A549 (cell line): Measurements from ENCODE around the gene CLEC16A. TPM values are rescaled to one million over a fixed set of nuclear protein-coding genes. Genes with fewer than 3 reads are reported as not detected.

Experiments
- ATAC-seq, 2 experiments: fragments of 200-7000 bp in 1 of 2; fragments of >200 bp in 1 of 2; cut with Nextera tagmentation in 1 of 2; cut with Tn5 transposase in 1 of 2; 3 replicates each; pipeline versions ENCODE4 v1.8.0 to v1.9.1; 2018 to 2020; ENCODE audit warnings: mild to moderate bottlenecking in 1 of 2, moderate library complexity in 1 of 2
- CTCF ChIA-PET: fragments of 300-600 bp; sonication (Branson Sonifier 250); formaldehyde crosslinking; extraction: SDS; loops from one replicate; lab custom pipeline; 2021; ENCODE audit warnings: antibody characterized with exemption, inconsistent platforms; lab: Yijun Ruan, JAX
- POLR2A ChIA-PET: fragments of 350-600 bp; formaldehyde crosslinking; extraction: SDS; loops from one replicate; lab custom pipeline; 2021; ENCODE audit warnings: antibody characterized with exemption, inconsistent platforms; lab: Yijun Ruan, JAX
- DNase-seq, 2 experiments: peaks; one replicate each; pipeline versions ENCODE4 v3.0.0 to v3.0.0-alpha.2; 2011 to 2016; ENCODE audit warnings: low read depth in 1 of 2, low spot score in 1 of 2
- FAIRE-seq: peaks from 2 replicates; lab custom pipeline; 2011; peaks lifted over from hg19 to GRCh38; lab: Jason Lieb, UNC
- H3K27ac ChIP-seq, 2 experiments: fragments of >200 bp; sonication (Bioruptor Twin); formaldehyde crosslinking; 3 replicates each; pipeline ENCODE4 v1.5.1; 2016 to 2017
- H3K4me1 ChIP-seq: fragments of >200 bp; sonication (Bioruptor Twin); formaldehyde crosslinking; 3 replicates; pipeline ENCODE4 v1.6.1; 2016
- H3K4me2 ChIP-seq: fragments of >200 bp; sonication (Bioruptor Twin); formaldehyde crosslinking; 3 replicates; pipeline ENCODE4 v1.6.1; 2016
- H3K4me3 ChIP-seq: fragments of >200 bp; sonication (Bioruptor Twin); formaldehyde crosslinking; 3 replicates; pipeline ENCODE4 v1.5.1; 2016
- H3K9me3 ChIP-seq: fragments of >200 bp; sonication (Bioruptor Twin); formaldehyde crosslinking; 3 replicates; pipeline ENCODE4 v1.6.1; 2016
- CBX8 ChIP-seq: fragments of 200-600 bp; sonication (generic); IDR thresholded peaks from 2 replicates; pipeline ENCODE4 v1.6.1; 2016
- CHD2 ChIP-seq: fragments of 150-350 bp; IDR thresholded peaks from 2 replicates; pipeline ENCODE4 v1.6.1; 2014; ENCODE audit warnings: low read length; ENCODE audit not compliant: partially characterized antibody
- E2F6 ChIP-seq: IDR thresholded peaks from 2 replicates; pipeline ENCODE4 v1.6.1; 2012; ENCODE audit warnings: low read depth, borderline replicate concordance
- EHF ChIP-seq: fragments of 250-450 bp; sonication (Bioruptor Pico); IDR thresholded peaks from 2 replicates; pipeline ENCODE4 v1.5.0; 2020; ENCODE audit warnings: mild to moderate bottlenecking
- EP300 ChIP-seq, 2 experiments: fragments of >200 bp; sonication (Bioruptor Twin); formaldehyde crosslinking; IDR thresholded peaks; 2 replicates in 1 of 2; 3 replicates in 1 of 2; pipeline ENCODE4 v1.6.1; 2016 to 2017
- FOSL2 ChIP-seq, 2 experiments: fragments of 450-650 bp in 1 of 2; fragments of >200 bp in 1 of 2; sonication (Bioruptor Twin) in 1 of 2; formaldehyde crosslinking; IDR thresholded peaks; 2 replicates each; pipeline versions ENCODE4 v1.5.0 to v1.6.1; 2016 to 2020; ENCODE audit warnings: mild to moderate bottlenecking in 1 of 2, moderate library complexity in 1 of 2
- FOXS1 ChIP-seq: fragments of 250-450 bp; sonication (Bioruptor Pico); IDR thresholded peaks from 2 replicates; pipeline ENCODE4 v1.5.0; 2020; ENCODE audit warnings: mild to moderate bottlenecking, moderate library complexity
- GATA3 ChIP-seq: IDR thresholded peaks from 2 replicates; pipeline ENCODE4 v1.6.1; 2012; ENCODE audit warnings: borderline replicate concordance
- HES2 ChIP-seq: fragments of >200 bp; sonication (Bioruptor Twin); formaldehyde crosslinking; IDR thresholded peaks from 2 replicates; pipeline ENCODE4 v1.6.1; 2016
- HEYL ChIP-seq: fragments of 250-450 bp; sonication (Bioruptor Pico); IDR thresholded peaks from 2 replicates; pipeline ENCODE4 v1.8.0; 2021; ENCODE audit warnings: mild to moderate bottlenecking, moderate library complexity
- KDM1A ChIP-seq: fragments of 200-600 bp; sonication (generic); IDR thresholded peaks from 2 replicates; pipeline ENCODE4 v1.6.1; 2016; ENCODE audit warnings: low read depth, mild to moderate bottlenecking
- NR3C1 ChIP-seq: fragments of >200 bp; sonication (Bioruptor Twin); formaldehyde crosslinking; IDR thresholded peaks from 3 replicates; pipeline ENCODE4 v1.6.1; 2017
- POLR2AphosphoS2 ChIP-seq: conservative IDR thresholded peaks from 2 replicates; pipeline ENCODE4 v1.6.1; 2012; ENCODE audit warnings: low read length, improper control_type of control experiment, inconsistent platforms
- RCOR1 ChIP-seq: fragments of 150-350 bp; IDR thresholded peaks from 2 replicates; pipeline ENCODE4 v1.6.1; 2014; ENCODE audit warnings: antibody characterized with exemption, low read length, low read depth
- REST ChIP-seq: fragments of 200-600 bp; sonication (generic); IDR thresholded peaks from 2 replicates; pipeline ENCODE4 v1.6.1; 2016; ENCODE audit warnings: antibody characterized with exemption, mild to moderate bottlenecking, moderate library complexity
- RFX5 ChIP-seq: fragments of 450-650 bp; IDR thresholded peaks from 2 replicates; pipeline ENCODE4 v1.7.1; 2014; ENCODE audit warnings: antibody characterized with exemption, mild to moderate bottlenecking, moderate library complexity
- RNF2 ChIP-seq: fragments of 200-600 bp; sonication (generic); IDR thresholded peaks from 2 replicates; pipeline ENCODE4 v1.6.1; 2016; ENCODE audit warnings: low read depth, mild to moderate bottlenecking, antibody characterized with exemption, moderate library complexity, borderline replicate concordance
- TP53 ChIP-seq: fragments of 250-450 bp; sonication (Bioruptor Pico); IDR thresholded peaks from 2 replicates; pipeline ENCODE4 v1.5.0; 2021; ENCODE audit warnings: mild to moderate bottlenecking, moderate library complexity
- USF2 ChIP-seq: fragments of 450-650 bp; IDR thresholded peaks from 2 replicates; pipeline ENCODE4 v1.6.1; 2014; ENCODE audit warnings: antibody characterized with exemption
- ZNF302 ChIP-seq: fragments of 250-450 bp; sonication (Bioruptor Pico); IDR thresholded peaks from 2 replicates; pipeline ENCODE4 v1.9.0; 2021; ENCODE audit warnings: inconsistent platforms, mild to moderate bottlenecking, moderate library complexity
- ZSCAN20 ChIP-seq: fragments of 250-450 bp; sonication (Bioruptor Pico); IDR thresholded peaks from 2 replicates; pipeline ENCODE4 v1.8.0; 2022; ENCODE audit warnings: mild to moderate bottlenecking, moderate library complexity
- WGBS: methylation state at CpG from one replicate; pipeline ENCODE4 v1.1.6; 2017; ENCODE audit errors: missing lambda C conversion rate; 5-methylcytosine and 5-hydroxymethylcytosine counted together
- polyA plus RNA-seq, 4 experiments: library from polyadenylated mRNA; depleted of rRNA in 3 of 4; stranded (reverse); fragments of >200 nt; fragmentation: RNase III in 1 of 4; extraction: RNeasy Plus Mini Kit Qiagen cat#74134 plus additional on column Dnase treatment in 1 of 4; gene quantifications; 2 replicates in 3 of 4; 3 replicates in 1 of 4; pipeline ENCODE4 v1.2.3, GENCODE V29; 2011 to 2017

Gene CLEC16A
- polyA plus RNA-seq, 2 of the 4 experiments (the other 2 are of a cell fraction), result 8.3 to 10.4 TPM

- H3K4me2 ChIP-seq, result no peak overlapping the region
- TF ChIP-seq RFX5 (no peak), ZNF302 (CRISPR knock-in tag) (no peak), REST (no peak), E2F6 (no peak), FOXS1 (CRISPR knock-in tag) (no peak), GATA3 (no peak), FOSL2 (IDR thresholded peaks at IDR 0.05) (no peak), FOSL2 (CRISPR knock-in tag; IDR thresholded peaks at IDR 0.05) (no peak), CBX8 (no peak), TP53 (CRISPR knock-in tag) (no peak), HES2 (no peak), EP300 (IDR thresholded peaks at IDR 0.05) (no peak), KDM1A (no peak), USF2 (no peak), EHF (CRISPR knock-in tag) (no peak), CHD2 (no peak), HEYL (no peak), ZSCAN20 (CRISPR knock-in tag) (no peak), POLR2AphosphoS2 (no peak), NR3C1 (no peak)
- no peak overlapping the region for H3K27ac ChIP-seq
- no peaks in the 10 kb centered on the region for H3K4me1 ChIP-seq
- WGBS, result 71% methylated on average over 7 of the region's 7 CpGs
- DNase-seq, result no peak
- ChIA-PET POLR2A (interaction anchor here (0.6 kb wide), 1 partner anchor 8 kb away, joined by 5 read pairs; no protein-coding TSS in a partner anchor), CTCF (interaction anchor here (1.0 to 1.6 kb wide), 3 partner anchors 42 to 250 kb away, joined by 3 to 9 read pairs (median 4); partner anchors contain the start of gene SOCS1)
- no peak overlapping the region for H3K4me3 ChIP-seq
- peaks cover 18% of the 10 kb centered on the region for H3K9me3 ChIP-seq
- no peak for FAIRE-seq
- ATAC-seq, result no peak
These were observed 269.4 kb downstream of the CLEC16A start for GRCh38 chr16:11213799-11214198.

GRCh38 chr16:11215935-11216556 lies 271.7 kb downstream of the CLEC16A start:
- H3K9me3 ChIP-seq, result peaks cover 23% of the 10 kb centered on the region
- no peak overlapping the region for H3K27ac ChIP-seq
- POLR2A ChIA-PET, result no interaction called here
- no peak for ATAC-seq
- H3K4me3 ChIP-seq, result no peak overlapping the region
- WGBS, result 74% methylated on average over 3 of the region's 3 CpGs
- no peak for DNase-seq
- TF ChIP-seq RNF2, result no peak
- no peak for TF ChIP-seq RCOR1
- TF ChIP-seq, all 56 proteins: peak for 0
- no peaks in the 10 kb centered on the region for H3K4me1 ChIP-seq
- no peak for FAIRE-seq
- CTCF ChIA-PET, result interaction anchor here (1.2 to 2.4 kb wide), 3 partner anchors 14 to 252 kb away, joined by 3 to 6 read pairs (median 6); no protein-coding TSS in a partner anchor
- H3K4me2 ChIP-seq, result no peak overlapping the region
